Activated T-cell treated with anti-CD3 and anti-CD28 coated beads for 48 hours (primary cell): Measurements from ENCODE around the gene IRF2BP2.
"Not testable (repeated sequence)": the region's sequence is repeated elsewhere in the genome, so short reads cannot be mapped to it uniquely, and the experiment has no call there.

Experiments
- DNase-seq: peaks from one replicate; pipeline ENCODE4 v3.0.0-alpha.2; 2020; ENCODE audit warnings: low read depth

Gene IRF2BP2

GRCh38 chr1:234610061-234610665 lies at the start of gene IRF2BP2:
Gene IRF2BP2 (minus strand): TSS chr1:234610178. CDS start chr1:234609494, 684 bp downstream.
- peak; percentile 87 for DNase-seq

- no peak for DNase-seq
Measured at GRCh38 chr1:234659538-234659937, 49.6 kb upstream of the IRF2BP2 start.

GRCh38 chr1:234658138-234658537 lies 48.2 kb upstream of the IRF2BP2 start:
- no peak for DNase-seq

GRCh38 chr1:234656944-234657654 lies 47.1 kb upstream of the IRF2BP2 start:
- DNase-seq, result peak; percentile 16

GRCh38 chr1:234656070-234656895 lies 46.3 kb upstream of the IRF2BP2 start:
- no peak for DNase-seq

GRCh38 chr1:234655328-234656069 lies 45.5 kb upstream of the IRF2BP2 start:
- no peak for DNase-seq

GRCh38 chr1:234654002-234654733 lies 44.2 kb upstream of the IRF2BP2 start:
- DNase-seq, result no peak

- no peak for DNase-seq
Measured at GRCh38 chr1:234649432-234650081, 39.6 kb upstream of the IRF2BP2 start.

GRCh38 chr1:234647758-234648157 lies 37.8 kb upstream of the IRF2BP2 start:
- DNase-seq, result no peak

GRCh38 chr1:234647245-234647644 lies 37.3 kb upstream of the IRF2BP2 start:
- no peak for DNase-seq

GRCh38 chr1:234645964-234646363 lies 36.0 kb upstream of the IRF2BP2 start:
- DNase-seq, result no peak

GRCh38 chr1:234645474-234645953 lies 35.5 kb upstream of the IRF2BP2 start:
- DNase-seq, result no peak

- DNase-seq, result no peak
Measured at GRCh38 chr1:234644928-234645327, 35.0 kb upstream of the IRF2BP2 start.

GRCh38 chr1:234643850-234644134 lies 33.8 kb upstream of the IRF2BP2 start:
- no peak for DNase-seq

- no peak for DNase-seq
Measured at GRCh38 chr1:234643111-234643849, 33.3 kb upstream of the IRF2BP2 start.

GRCh38 chr1:234642428-234642827 lies 32.5 kb upstream of the IRF2BP2 start:
- no peak for DNase-seq

- no peak for DNase-seq
Measured at GRCh38 chr1:234639961-234640360, 30.0 kb upstream of the IRF2BP2 start.

GRCh38 chr1:234638832-234639799 lies 29.1 kb upstream of the IRF2BP2 start:
- no peak for DNase-seq

- not testable (repeated sequence) for DNase-seq
Measured at GRCh38 chr1:234634922-234635321, 24.9 kb upstream of the IRF2BP2 start.
